SK-N-SH (cell line): Measurements from ENCODE around the gene RFTN1. TPM values are rescaled to one million over a fixed set of nuclear protein-coding genes. Genes with fewer than 3 reads are reported as not detected.

Source experiments
- CTCF ChIA-PET: fragments of 300-600, 350-600 bp; formaldehyde crosslinking; extraction: SDS; loops from one replicate; lab custom pipeline; 2021; lab: Yijun Ruan, JAX
- POLR2A ChIA-PET: fragments of 350-600 bp; sonication (Branson Sonifier 250); formaldehyde crosslinking; extraction: SDS; loops from one replicate; lab custom pipeline; 2020; ENCODE audit warnings: antibody characterized with exemption, inconsistent platforms; lab: Yijun Ruan, JAX
- DNase-seq: peaks from one replicate; pipeline ENCODE4 v3.0.0; 2012
- H2AFZ ChIP-seq: fragments of 200-600 bp; sonication (generic); 2 replicates; pipeline ENCODE4 v1.8.1; 2016; ENCODE audit warnings: antibody characterized with exemption, mild to moderate bottlenecking, low read depth
- H3F3A ChIP-seq: fragments of 200-600 bp; sonication (generic); replicated peaks from 2 replicates; pipeline ENCODE3; 2016; ENCODE audit warnings: antibody characterized with exemption, mild to moderate bottlenecking; ENCODE audit not compliant: insufficient read depth
- H3K27ac ChIP-seq, 2 experiments: fragments of 200-500 bp in 1 of 2; fragments of 200-600 bp in 1 of 2; sonication (Bioruptor generic) in 1 of 2; sonication (generic), shearing (Covaris generic) in 1 of 2; 2 replicates each; pipeline versions ENCODE4 v1.5.1 to v1.6.1; 2014 to 2016; ENCODE audit warnings: low read depth in 2 of 2, inconsistent platforms in 1 of 2, low read length in 1 of 2, mild to moderate bottlenecking in 1 of 2, mixed read lengths in 1 of 2
- H3K27me3 ChIP-seq: fragments of 200-600 bp; sonication (generic), shearing (Covaris generic); 2 replicates; pipeline ENCODE4 v1.6.1; 2016; ENCODE audit warnings: mixed run types; ENCODE audit not compliant: insufficient read depth
- H3K36me3 ChIP-seq, 2 experiments: fragments of 200-500 bp in 1 of 2; fragments of 200-600 bp in 1 of 2; sonication (Bioruptor generic) in 1 of 2; sonication (generic) in 1 of 2; replicated peaks in 1 of 2; 2 replicates each; pipeline versions ENCODE3 to v1.5.1; 2014 to 2016; ENCODE audit warnings: low read length in 1 of 2, mild to moderate bottlenecking in 1 of 2; ENCODE audit not compliant: insufficient read depth in 2 of 2, control insufficient read depth in 1 of 2
- H3K4me1 ChIP-seq, 2 experiments: fragments of 200-500 bp in 1 of 2; fragments of 200-600 bp in 1 of 2; sonication (Bioruptor generic) in 1 of 2; sonication (generic), shearing (Covaris generic) in 1 of 2; 2 replicates each; pipeline versions ENCODE4 v1.5.1 to v1.6.1; 2014 to 2016; ENCODE audit warnings: low read depth in 1 of 2, low read length in 1 of 2, mixed run types in 1 of 2; ENCODE audit not compliant: insufficient read depth in 2 of 2, control insufficient read depth in 1 of 2
- H3K4me2 ChIP-seq: fragments of 200-600 bp; sonication (generic), shearing (Covaris generic); 2 replicates; pipeline ENCODE4 v1.6.1; 2017; ENCODE audit warnings: mixed run types
- H3K4me3 ChIP-seq, 2 experiments: fragments of 200-500 bp in 1 of 2; fragments of 200-600 bp in 1 of 2; sonication (Bioruptor generic) in 1 of 2; sonication (generic), shearing (Covaris generic) in 1 of 2; 2 replicates each; pipeline versions ENCODE4 v1.5.1 to v1.8.1; 2014 to 2016; ENCODE audit warnings: low read depth in 2 of 2, inconsistent platforms in 1 of 2, low read length in 1 of 2, mild to moderate bottlenecking in 1 of 2, mixed read lengths in 1 of 2, moderate library complexity in 1 of 2
- H3K79me2 ChIP-seq: fragments of 200-600 bp; sonication (generic); 2 replicates; pipeline ENCODE4 v1.8.1; 2017; ENCODE audit warnings: mild to moderate bottlenecking; ENCODE audit not compliant: insufficient read depth
- H3K9ac ChIP-seq: fragments of 200-600 bp; sonication (generic); 2 replicates; pipeline ENCODE4 v1.6.1; 2017; ENCODE audit warnings: mixed run types
- H3K9me2 ChIP-seq: fragments of 200-600 bp; sonication (generic); 2 replicates; pipeline ENCODE4 v1.6.1; 2017; ENCODE audit warnings: mixed run types
- H3K9me3 ChIP-seq: fragments of 200-600 bp; sonication (generic); 2 replicates; pipeline ENCODE4 v1.6.1; 2017; ENCODE audit warnings: mixed run types, mild to moderate bottlenecking, moderate library complexity
- H4K20me1 ChIP-seq: fragments of 200-600 bp; sonication (generic); 2 replicates; pipeline ENCODE4 v1.6.1; 2017; ENCODE audit warnings: mild to moderate bottlenecking, mixed run types; ENCODE audit not compliant: insufficient read depth
- CHD2 ChIP-seq: fragments of 150-350 bp; IDR thresholded peaks from 2 replicates; pipeline ENCODE4 v1.6.1; 2018; ENCODE audit warnings: low read length; ENCODE audit not compliant: partially characterized antibody
- FOSL2 ChIP-seq: IDR thresholded peaks from 2 replicates; pipeline ENCODE4 v1.4.0; 2012; ENCODE audit warnings: low read depth, mild to moderate bottlenecking, moderate library complexity, borderline replicate concordance
- GATA2 ChIP-seq: sonication (generic); formaldehyde crosslinking; IDR thresholded peaks from 2 replicates; pipeline ENCODE4 v1.5.0; 2020; ENCODE audit warnings: mild to moderate bottlenecking, missing genetic modification reagents
- MEF2A ChIP-seq: IDR thresholded peaks from 2 replicates; pipeline ENCODE4 v1.4.0; 2012; ENCODE audit warnings: low read depth, borderline replicate concordance
- MXI1 ChIP-seq: IDR thresholded peaks from 2 replicates; pipeline ENCODE4 v1.6.1; 2012; ENCODE audit warnings: mild to moderate bottlenecking, low read depth, low read length, improper control_type of control experiment
- NRF1 ChIP-seq: IDR thresholded peaks from 2 replicates; pipeline ENCODE4 v1.6.1; 2012; ENCODE audit warnings: low read depth, mild to moderate bottlenecking, low read length
- PBX3 ChIP-seq: IDR thresholded peaks from 2 replicates; pipeline ENCODE4; 2012
- RCOR1 ChIP-seq: fragments of 150-350 bp; IDR thresholded peaks from 2 replicates; pipeline ENCODE4 v1.6.1; 2017; ENCODE audit warnings: antibody characterized with exemption, low read length
- RFX5 ChIP-seq: IDR thresholded peaks from 2 replicates; pipeline ENCODE4 v1.6.1; 2012; ENCODE audit warnings: mild to moderate bottlenecking, improper control_type of control experiment, low read length
- SIN3A ChIP-seq: IDR thresholded peaks from 2 replicates; pipeline ENCODE4 v1.6.1; 2012; ENCODE audit warnings: low read depth, mild to moderate bottlenecking, low read length, moderate library complexity, borderline replicate concordance
- TEAD4 ChIP-seq: IDR thresholded peaks from 2 replicates; pipeline ENCODE4 v1.4.0; 2012; ENCODE audit warnings: mild to moderate bottlenecking, borderline replicate concordance; ENCODE audit not compliant: insufficient read depth
- USF2 ChIP-seq: fragments of 150-350 bp; IDR thresholded peaks from 2 replicates; pipeline ENCODE4 v1.6.1; 2017; ENCODE audit warnings: antibody characterized with exemption, low read length, low read depth, borderline replicate concordance
- WGBS: methylation state at CpG from one replicate; pipeline ENCODE4 v1.1.6; 2017; ENCODE audit warnings: low lambda C conversion rate; 5-methylcytosine and 5-hydroxymethylcytosine counted together
- polyA plus RNA-seq, 3 experiments: library from polyadenylated mRNA; depleted of rRNA; stranded (reverse); fragments of >200 nt; gene quantifications; 2 replicates each; pipeline ENCODE4 v1.2.3, GENCODE V29; 2012
- TF ChIP-seq, protein P1 (sequence below): IDR thresholded peaks from 2 replicates; pipeline ENCODE4 v1.4.0; 2012; ENCODE audit warnings: low read depth
- TF ChIP-seq, protein P2 (sequence below): IDR thresholded peaks from 2 replicates; pipeline ENCODE4 v1.6.1; 2012; ENCODE audit warnings: mild to moderate bottlenecking, low read depth, low read length, moderate library complexity

Gene RFTN1
- polyA plus RNA-seq, 1 of the 3 experiments (the other 2 are of a cell fraction): 21.2 TPM

DNA sequence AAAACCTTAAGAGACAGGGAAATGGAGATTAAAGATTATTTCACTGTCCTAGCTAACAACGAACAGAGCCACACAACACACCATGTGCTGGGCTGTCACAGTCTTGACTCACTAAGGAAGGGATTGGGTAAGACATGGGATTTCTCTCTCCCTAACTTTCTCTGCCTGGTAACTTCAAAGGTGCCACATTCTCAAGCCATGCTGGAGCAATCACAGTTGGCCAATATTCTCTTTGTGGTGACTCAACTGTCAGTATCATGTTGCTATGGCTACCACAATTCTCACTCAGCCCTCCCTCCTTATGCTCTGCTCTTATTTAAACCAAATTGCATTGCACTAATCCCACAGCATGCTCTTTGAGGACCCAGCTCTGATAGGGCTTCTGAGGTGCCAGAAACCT lies 174.5 kb downstream of the RFTN1 start:
- Histone ChIP-seq H3K9ac (no peak overlapping the region), H3K27ac (peak overlapping the region; percentile 47 to 59; a peak in 3 of 4 replicates), H3F3A (no peaks in the 10 kb centered on the region), H3K27me3 (no peaks in the 10 kb centered on the region), H3K4me1 (peaks cover 9 to 20% of the 10 kb centered on the region in 2 experiments; a peak in 2 of 4 replicates), H3K9me3 (no peaks in the 10 kb centered on the region), H3K79me2 (no peaks in the 10 kb centered on the region), H3K4me2 (no peak overlapping the region), H4K20me1 (no peaks in the 10 kb centered on the region), H2AFZ (no peak overlapping the region)
- 83% methylated on average over 1 of the region's 1 CpG for WGBS
- CTCF ChIA-PET: interaction anchor here (0.9 kb wide), 2 partner anchors 18 to 53 kb away, joined by 3 to 4 read pairs; no protein-coding TSS in a partner anchor
- DNase-seq: no peak
- TF ChIP-seq RFX5 (peak; percentile 30; the same call in 1 of the 2 replicates), USF2 (no peak), TEAD4 (no peak), PBX3 (peak; percentile 36; the same call in 1 of the 2 replicates), CHD2 (no peak), GATA2 (CRISPR knock-in tag) (no peak), FOSL2 (peak; percentile 52; the same call in 1 of the 2 replicates), MEF2A (no peak), SIN3A (0 out of 2 replicates have a peak, but pooled peaks have one; percentile 40), NRF1 (no peak), MXI1 (peak; percentile 61), RCOR1 (no peak)
- TF ChIP-seq, protein P1, sequence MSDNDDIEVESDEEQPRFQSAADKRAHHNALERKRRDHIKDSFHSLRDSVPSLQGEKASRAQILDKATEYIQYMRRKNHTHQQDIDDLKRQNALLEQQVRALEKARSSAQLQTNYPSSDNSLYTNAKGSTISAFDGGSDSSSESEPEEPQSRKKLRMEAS: peak; percentile 83
- TF ChIP-seq, protein P2, sequence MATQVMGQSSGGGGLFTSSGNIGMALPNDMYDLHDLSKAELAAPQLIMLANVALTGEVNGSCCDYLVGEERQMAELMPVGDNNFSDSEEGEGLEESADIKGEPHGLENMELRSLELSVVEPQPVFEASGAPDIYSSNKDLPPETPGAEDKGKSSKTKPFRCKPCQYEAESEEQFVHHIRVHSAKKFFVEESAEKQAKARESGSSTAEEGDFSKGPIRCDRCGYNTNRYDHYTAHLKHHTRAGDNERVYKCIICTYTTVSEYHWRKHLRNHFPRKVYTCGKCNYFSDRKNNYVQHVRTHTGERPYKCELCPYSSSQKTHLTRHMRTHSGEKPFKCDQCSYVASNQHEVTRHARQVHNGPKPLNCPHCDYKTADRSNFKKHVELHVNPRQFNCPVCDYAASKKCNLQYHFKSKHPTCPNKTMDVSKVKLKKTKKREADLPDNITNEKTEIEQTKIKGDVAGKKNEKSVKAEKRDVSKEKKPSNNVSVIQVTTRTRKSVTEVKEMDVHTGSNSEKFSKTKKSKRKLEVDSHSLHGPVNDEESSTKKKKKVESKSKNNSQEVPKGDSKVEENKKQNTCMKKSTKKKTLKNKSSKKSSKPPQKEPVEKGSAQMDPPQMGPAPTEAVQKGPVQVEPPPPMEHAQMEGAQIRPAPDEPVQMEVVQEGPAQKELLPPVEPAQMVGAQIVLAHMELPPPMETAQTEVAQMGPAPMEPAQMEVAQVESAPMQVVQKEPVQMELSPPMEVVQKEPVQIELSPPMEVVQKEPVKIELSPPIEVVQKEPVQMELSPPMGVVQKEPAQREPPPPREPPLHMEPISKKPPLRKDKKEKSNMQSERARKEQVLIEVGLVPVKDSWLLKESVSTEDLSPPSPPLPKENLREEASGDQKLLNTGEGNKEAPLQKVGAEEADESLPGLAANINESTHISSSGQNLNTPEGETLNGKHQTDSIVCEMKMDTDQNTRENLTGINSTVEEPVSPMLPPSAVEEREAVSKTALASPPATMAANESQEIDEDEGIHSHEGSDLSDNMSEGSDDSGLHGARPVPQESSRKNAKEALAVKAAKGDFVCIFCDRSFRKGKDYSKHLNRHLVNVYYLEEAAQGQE: no peak
- TF ChIP-seq, all 33 proteins: peak for 6
- POLR2A ChIA-PET: no interaction called here
- no peak overlapping the region for H3K4me3 ChIP-seq
- peaks cover 3 to 5% of the 10 kb centered on the region in 2 experiments for H3K36me3 ChIP-seq
- H3K9me2 ChIP-seq: no peaks in the 10 kb centered on the region
